HEK293 (cell line): Measurements from ENCODE around the gene NFIB.

ENCODE experiments used
- ATF2 ChIP-seq: fragments of 450-650 bp; formaldehyde crosslinking; IDR thresholded peaks from 2 replicates; pipeline ENCODE4 v1.5.1; 2016; ENCODE audit warnings: missing biosample characterization, missing genetic modification characterization, low read depth
- BCL11A ChIP-seq: fragments of 450-650 bp; formaldehyde crosslinking; IDR thresholded peaks from 2 replicates; pipeline ENCODE4 v1.5.1; 2016; ENCODE audit warnings: low read depth, missing biosample characterization, missing genetic modification characterization
- CTCF ChIP-seq: fragments of 450-650 bp; formaldehyde crosslinking; IDR thresholded peaks from 2 replicates; pipeline ENCODE4 v1.5.1; 2016; ENCODE audit warnings: missing biosample characterization, missing genetic modification characterization
- PBX3 ChIP-seq: sonication (generic); formaldehyde crosslinking; IDR thresholded peaks from 2 replicates; pipeline ENCODE4 v1.8.1; 2022; ENCODE audit warnings: mild to moderate bottlenecking, moderate library complexity, missing genetic modification reagents
- ZNF146 ChIP-seq: fragments of 450-650 bp; formaldehyde crosslinking; IDR thresholded peaks from 2 replicates; pipeline ENCODE4 v1.5.1; 2016; ENCODE audit warnings: missing biosample characterization, missing genetic modification characterization
- ZNF16 ChIP-seq: fragments of 450-650 bp; formaldehyde crosslinking; IDR thresholded peaks from 2 replicates; pipeline ENCODE4 v1.5.1; 2016; ENCODE audit warnings: low read depth, missing biosample characterization, missing genetic modification characterization
- ZNF175 ChIP-seq: fragments of 450-650 bp; formaldehyde crosslinking; IDR thresholded peaks from 2 replicates; pipeline ENCODE4 v1.5.1; 2016; ENCODE audit warnings: missing biosample characterization, missing genetic modification characterization
- ZNF24 ChIP-seq: fragments of 450-650 bp; formaldehyde crosslinking; IDR thresholded peaks from 2 replicates; pipeline ENCODE4 v1.5.1; 2016; ENCODE audit warnings: missing biosample characterization, missing genetic modification characterization
- TF ChIP-seq, protein P1 (sequence below): fragments of 450-650 bp; formaldehyde crosslinking; IDR thresholded peaks from 2 replicates; pipeline ENCODE4 v1.5.1; 2016; ENCODE audit warnings: missing biosample characterization, missing genetic modification characterization
- TF ChIP-seq, protein P2 (sequence below): IDR thresholded peaks from 2 replicates; pipeline ENCODE4 v1.6.1; 2011; ENCODE audit warnings: mild to moderate bottlenecking, low read depth, low read length, borderline replicate concordance

GRCh38 chr9:14139287-14139686 lies 174.7 kb downstream of the NFIB start:
- TF ChIP-seq PBX3 (no peak), CTCF (tag by site-specific recombination) (no peak), ZNF24 (tag by site-specific recombination) (no peak), ZNF175 (tag by site-specific recombination) (no peak), ATF2 (no peak), BCL11A (tag by site-specific recombination) (no peak), ZNF146 (tag by site-specific recombination) (no peak), ZNF16 (no peak)
- TF ChIP-seq, protein P1, sequence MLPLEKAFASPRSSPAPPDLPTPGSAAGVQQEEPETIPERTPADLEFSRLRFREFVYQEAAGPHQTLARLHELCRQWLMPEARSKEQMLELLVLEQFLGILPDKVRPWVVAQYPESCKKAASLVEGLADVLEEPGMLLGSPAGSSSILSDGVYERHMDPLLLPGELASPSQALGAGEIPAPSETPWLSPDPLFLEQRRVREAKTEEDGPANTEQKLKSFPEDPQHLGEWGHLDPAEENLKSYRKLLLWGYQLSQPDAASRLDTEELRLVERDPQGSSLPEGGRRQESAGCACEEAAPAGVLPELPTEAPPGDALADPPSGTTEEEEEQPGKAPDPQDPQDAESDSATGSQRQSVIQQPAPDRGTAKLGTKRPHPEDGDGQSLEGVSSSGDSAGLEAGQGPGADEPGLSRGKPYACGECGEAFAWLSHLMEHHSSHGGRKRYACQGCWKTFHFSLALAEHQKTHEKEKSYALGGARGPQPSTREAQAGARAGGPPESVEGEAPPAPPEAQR (tag by site-specific recombination): no peak
- TF ChIP-seq, protein P2, sequence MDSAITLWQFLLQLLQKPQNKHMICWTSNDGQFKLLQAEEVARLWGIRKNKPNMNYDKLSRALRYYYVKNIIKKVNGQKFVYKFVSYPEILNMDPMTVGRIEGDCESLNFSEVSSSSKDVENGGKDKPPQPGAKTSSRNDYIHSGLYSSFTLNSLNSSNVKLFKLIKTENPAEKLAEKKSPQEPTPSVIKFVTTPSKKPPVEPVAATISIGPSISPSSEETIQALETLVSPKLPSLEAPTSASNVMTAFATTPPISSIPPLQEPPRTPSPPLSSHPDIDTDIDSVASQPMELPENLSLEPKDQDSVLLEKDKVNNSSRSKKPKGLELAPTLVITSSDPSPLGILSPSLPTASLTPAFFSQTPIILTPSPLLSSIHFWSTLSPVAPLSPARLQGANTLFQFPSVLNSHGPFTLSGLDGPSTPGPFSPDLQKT: no peak
